Natural killer cell (primary cell): ENCODE results near the gene CREB5. TPM values are rescaled to one million over a fixed set of nuclear protein-coding genes. Genes with fewer than 3 reads are reported as not detected.

ENCODE experiments used
- ATAC-seq, 3 donors: fragments of 150-1000 bp in 2 of 3; fragments of 200-7000 bp in 1 of 3; cut with Tn5 transposase; 1 replicate in 1 of 3; 2 replicates in 2 of 3; pipeline ENCODE4 v1.10.0; 2021; ENCODE audit warnings: mild to moderate bottlenecking in 2 of 3, moderate library complexity in 2 of 3
- DNase-seq, 2 donors: peaks; one replicate each; pipeline versions ENCODE4 v3.0.0 to v3.0.0-alpha.2; 2013 to 2021; ENCODE audit warnings: mixed read lengths in 1 of 2
- H3K27ac ChIP-seq: one replicate; pipeline ENCODE4 v1.5.1; 2013; ENCODE audit warnings: mild to moderate bottlenecking, low read length
- H3K27me3 ChIP-seq: one replicate; pipeline ENCODE4 v1.6.1; 2013; ENCODE audit warnings: low read length; ENCODE audit not compliant: control insufficient read depth, insufficient read depth
- H3K36me3 ChIP-seq: one replicate; pipeline ENCODE4 v1.6.1; 2013; ENCODE audit warnings: low read length; ENCODE audit not compliant: control insufficient read depth, insufficient read depth
- H3K4me1 ChIP-seq: one replicate; pipeline ENCODE4 v1.6.1; 2013; ENCODE audit warnings: low read length; ENCODE audit not compliant: control insufficient read depth, insufficient read depth
- H3K4me3 ChIP-seq: one replicate; pipeline ENCODE4 v1.5.1; 2013; ENCODE audit warnings: low read length
- H3K9me3 ChIP-seq: one replicate; pipeline ENCODE4 v1.6.1; 2013; ENCODE audit warnings: low read length; ENCODE audit not compliant: control insufficient read depth, insufficient read depth
- H3K27ac Mint-ChIP-seq, 2 donors: one replicate each; pipeline ENCODE4 v1.8.0; 2022; ENCODE audit warnings: mild to moderate bottlenecking in 2 of 2, mixed read lengths in 2 of 2, moderate library complexity in 1 of 2
- H3K27me3 Mint-ChIP-seq, 2 donors: one replicate each; pipeline ENCODE4 v1.8.0; 2022; ENCODE audit warnings: low read depth in 2 of 2, mixed read lengths in 2 of 2
- H3K36me3 Mint-ChIP-seq: one replicate; pipeline ENCODE4 v1.8.0; 2022; ENCODE audit warnings: mixed read lengths
- H3K4me1 Mint-ChIP-seq, 2 donors: one replicate each; pipeline ENCODE4 v1.8.0; 2022; ENCODE audit warnings: mixed read lengths in 2 of 2
- H3K4me3 Mint-ChIP-seq: one replicate; pipeline ENCODE4 v1.8.0; 2022; ENCODE audit warnings: mild to moderate bottlenecking, moderate library complexity, mixed read lengths
- H3K9me3 Mint-ChIP-seq, 2 donors: one replicate each; pipeline ENCODE4 v1.8.0; 2022; ENCODE audit warnings: mixed read lengths in 2 of 2
- WGBS: methylation state at CpG from one replicate; pipeline ENCODE4 v1.1.7; 2013; ENCODE audit warnings: missing lambda C conversion rate; ENCODE audit not compliant: insufficient coverage; 5-methylcytosine and 5-hydroxymethylcytosine counted together
- intact Hi-C: fragments of 100-400 bp; cut with micrococcal nuclease; formaldehyde crosslinking; loops from one replicate; pipeline ENCODE4 v1.14.2; 2022
- total RNA-seq, 4 donors: library from RNA; stranded (reverse); fragments of 120-200 nt in 1 of 4; gene quantifications; one replicate each; pipeline versions ENCODE4 v1.2.3 to v1.2.4, GENCODE V29; 2013 to 2022
- TF ChIP-seq, protein P1 (sequence below): fragments of 200-600 bp; IDR thresholded peaks from one replicate; pipeline ENCODE4 v1.8.0; 2022; ENCODE audit warnings: antibody characterized with exemption

CREB5 gene
- total RNA-seq, 3 donors from 2014 or later (not counting 1 experiment from before 2014, with no cell fraction given) = 0.52 to 7.0 (median 0.89) TPM

DNA sequence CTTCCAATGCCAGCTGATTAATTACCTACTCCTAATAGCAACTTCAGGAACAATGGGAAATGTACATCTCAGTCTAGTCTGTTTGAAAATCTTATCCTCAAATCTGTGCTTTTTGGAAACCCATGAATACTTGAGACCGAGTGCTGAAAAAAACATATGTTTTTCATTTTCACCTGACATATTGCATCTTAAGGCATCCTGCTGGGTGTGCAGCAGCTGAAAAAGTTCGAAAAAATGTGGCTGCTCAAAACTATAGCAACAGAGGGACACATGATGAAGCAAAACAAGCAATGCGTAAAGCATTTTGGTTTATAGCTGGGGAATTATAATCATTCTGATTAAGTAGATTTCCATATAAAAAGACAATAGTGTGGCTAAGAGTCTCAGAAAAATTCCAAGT lies 218.0 kb downstream of the CREB5 start:
- no peaks in the 10 kb centered on the region for H3K9me3 ChIP-seq
- H3K4me3 ChIP-seq = no peak overlapping the region
- no peaks in the 10 kb centered on the region for H3K4me1 Mint-ChIP-seq
- no peaks in the 10 kb centered on the region for H3K9me3 Mint-ChIP-seq
- H3K27me3 ChIP-seq = peaks cover 3% of the 10 kb centered on the region
- no peak overlapping the region for H3K4me3 Mint-ChIP-seq
- DNase-seq (no peak), ATAC-seq (no peak)
- intact Hi-C loops = no loop called here
- TF ChIP-seq, protein P1, sequence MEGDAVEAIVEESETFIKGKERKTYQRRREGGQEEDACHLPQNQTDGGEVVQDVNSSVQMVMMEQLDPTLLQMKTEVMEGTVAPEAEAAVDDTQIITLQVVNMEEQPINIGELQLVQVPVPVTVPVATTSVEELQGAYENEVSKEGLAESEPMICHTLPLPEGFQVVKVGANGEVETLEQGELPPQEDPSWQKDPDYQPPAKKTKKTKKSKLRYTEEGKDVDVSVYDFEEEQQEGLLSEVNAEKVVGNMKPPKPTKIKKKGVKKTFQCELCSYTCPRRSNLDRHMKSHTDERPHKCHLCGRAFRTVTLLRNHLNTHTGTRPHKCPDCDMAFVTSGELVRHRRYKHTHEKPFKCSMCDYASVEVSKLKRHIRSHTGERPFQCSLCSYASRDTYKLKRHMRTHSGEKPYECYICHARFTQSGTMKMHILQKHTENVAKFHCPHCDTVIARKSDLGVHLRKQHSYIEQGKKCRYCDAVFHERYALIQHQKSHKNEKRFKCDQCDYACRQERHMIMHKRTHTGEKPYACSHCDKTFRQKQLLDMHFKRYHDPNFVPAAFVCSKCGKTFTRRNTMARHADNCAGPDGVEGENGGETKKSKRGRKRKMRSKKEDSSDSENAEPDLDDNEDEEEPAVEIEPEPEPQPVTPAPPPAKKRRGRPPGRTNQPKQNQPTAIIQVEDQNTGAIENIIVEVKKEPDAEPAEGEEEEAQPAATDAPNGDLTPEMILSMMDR = no peak
- WGBS = 88% methylated on average over 3 of the region's 3 CpGs
- H3K27ac ChIP-seq = no peak overlapping the region
- H3K36me3 Mint-ChIP-seq = no peaks in the 10 kb centered on the region
- no peak overlapping the region for H3K27ac Mint-ChIP-seq
- peaks cover 21 to 41% of the 10 kb centered on the region in 2 donors for H3K27me3 Mint-ChIP-seq
- H3K36me3 ChIP-seq = no peaks in the 10 kb centered on the region
- H3K4me1 ChIP-seq = no peaks in the 10 kb centered on the region

DNA sequence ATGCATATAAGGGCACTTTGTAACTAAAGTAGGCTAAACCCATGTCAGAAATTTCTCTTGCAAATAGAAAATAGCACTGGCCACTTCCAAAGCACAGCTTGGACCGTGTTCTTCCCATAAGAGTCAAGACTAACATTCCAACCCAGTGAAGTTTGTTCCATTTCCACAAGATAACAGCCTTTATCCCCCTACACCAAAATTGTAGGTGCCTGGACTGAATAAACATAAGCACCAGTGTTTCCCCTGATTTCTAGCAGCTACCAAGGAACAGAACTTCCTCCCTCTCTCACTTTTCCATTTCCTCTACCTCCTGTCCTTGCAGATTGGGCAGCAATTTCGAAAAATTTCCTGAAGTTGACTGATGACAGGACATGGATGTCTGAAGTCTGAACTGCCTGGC lies 219.7 kb downstream of the CREB5 start:
- 10% methylated on average over 2 of the region's 2 CpGs for WGBS
- Mint-ChIP-seq H3K4me3 (no peak overlapping the region), H3K9me3 (no peaks in the 10 kb centered on the region), H3K4me1 (no peaks in the 10 kb centered on the region), H3K27me3 (peaks cover 28 to 55% of the 10 kb centered on the region in 2 donors), H3K27ac (no peak overlapping the region), H3K36me3 (no peaks in the 10 kb centered on the region)
- Histone ChIP-seq H3K4me3 (no peak overlapping the region), H3K4me1 (no peaks in the 10 kb centered on the region), H3K27me3 (peaks cover 3% of the 10 kb centered on the region), H3K27ac (no peak overlapping the region), H3K9me3 (no peaks in the 10 kb centered on the region), H3K36me3 (no peaks in the 10 kb centered on the region)
- no peak for ATAC-seq
- intact Hi-C loops = no loop called here
- TF ChIP-seq, protein P1 = no peak
- DNase-seq = no peak

DNA sequence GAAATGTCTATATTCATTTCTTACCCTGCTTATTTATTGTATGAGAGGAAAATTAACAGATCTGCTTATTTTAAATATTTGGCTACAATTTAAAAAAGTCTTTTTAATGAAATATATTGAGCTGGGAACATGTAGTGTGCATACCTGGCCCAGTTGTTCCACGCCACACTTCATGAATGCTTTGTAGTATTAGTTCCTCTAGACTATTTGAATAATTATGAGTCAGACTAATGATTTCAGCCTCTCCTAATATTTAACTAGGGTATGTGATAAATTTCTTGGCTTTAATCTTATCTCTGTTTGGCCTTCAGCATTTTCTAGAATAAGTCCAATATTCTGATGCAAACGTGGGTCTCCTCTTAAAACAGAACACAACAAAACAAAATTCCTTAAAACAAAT lies 226.6 kb downstream of the CREB5 start:
- H3K27ac ChIP-seq = no peak overlapping the region
- H3K4me3 ChIP-seq = no peak overlapping the region
- no peak overlapping the region for H3K27ac Mint-ChIP-seq
- ATAC-seq (no peak), DNase-seq (no peak)
- H3K4me1 ChIP-seq = no peaks in the 10 kb centered on the region
- H3K27me3 ChIP-seq = no peaks in the 10 kb centered on the region
- no peaks in the 10 kb centered on the region for H3K4me1 Mint-ChIP-seq
- no peaks in the 10 kb centered on the region for H3K36me3 Mint-ChIP-seq
- WGBS = 100% methylated on average over 1 of the region's 2 CpGs
- TF ChIP-seq, protein P1 = no peak
- H3K36me3 ChIP-seq = no peaks in the 10 kb centered on the region
- peaks cover 27 to 40% of the 10 kb centered on the region in 2 donors for H3K27me3 Mint-ChIP-seq
- H3K4me3 Mint-ChIP-seq = no peak overlapping the region
- H3K9me3 ChIP-seq = no peaks in the 10 kb centered on the region
- no peaks in the 10 kb centered on the region for H3K9me3 Mint-ChIP-seq
- intact Hi-C loops = no loop called here

DNA sequence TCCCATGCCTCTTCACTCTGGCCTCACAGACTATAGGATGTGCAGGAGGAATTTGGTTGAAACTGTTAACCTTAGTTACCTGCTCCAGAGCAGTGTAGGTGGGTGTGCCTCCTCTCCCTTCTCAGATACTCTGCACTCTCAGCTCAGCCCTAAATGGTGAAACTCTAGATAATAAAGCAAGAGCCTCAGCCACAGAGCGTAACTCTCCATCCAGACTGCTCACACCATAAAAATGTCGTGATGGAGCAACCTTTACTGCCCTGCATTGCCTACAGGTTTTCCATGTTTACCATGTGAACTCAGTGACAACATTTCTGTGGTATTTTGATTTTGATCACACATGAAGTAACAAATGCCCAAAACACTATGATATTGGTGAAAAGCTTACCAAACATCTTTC lies 227.7 kb downstream of the CREB5 start:
- no peaks in the 10 kb centered on the region for H3K9me3 Mint-ChIP-seq
- DNase-seq = no peak
- no peaks in the 10 kb centered on the region for H3K36me3 ChIP-seq
- H3K9me3 ChIP-seq = no peaks in the 10 kb centered on the region
- no peaks in the 10 kb centered on the region for H3K36me3 Mint-ChIP-seq
- no peak overlapping the region for H3K27ac ChIP-seq
- H3K27ac Mint-ChIP-seq = no peak overlapping the region
- TF ChIP-seq, protein P1 = no peak
- H3K27me3 Mint-ChIP-seq = peaks cover 28 to 40% of the 10 kb centered on the region in 2 donors
- no peaks in the 10 kb centered on the region for H3K27me3 ChIP-seq
- intact Hi-C loops = no loop called here
- no peaks in the 10 kb centered on the region for H3K4me1 Mint-ChIP-seq
- no peak overlapping the region for H3K4me3 ChIP-seq
- H3K4me3 Mint-ChIP-seq = no peak overlapping the region
- no peak for ATAC-seq
- 96% methylated on average over 2 of the region's 2 CpGs for WGBS
- no peaks in the 10 kb centered on the region for H3K4me1 ChIP-seq
